Right hindlimb (tissue), 1 donor: Measurements from ENCODE around the gene SASS6.

Experiments used
- DNase-seq: peaks from one replicate; pipeline ENCODE4 v3.0.0-alpha.2; 2018

The SASS6 gene

GRCh38 chr1:100132566-100133477 is at the start of gene SASS6, which contains the start of gene TRMT13:
Gene SASS6 (minus strand): TSS chr1:100132930. CDS start chr1:100132814, 116 bp downstream.
Gene TRMT13 (plus strand): TSS chr1:100133163. CDS start chr1:100133169, 6 bp downstream.
- DNase-seq: peak; percentile 98

GRCh38 chr1:100178091-100178490 is 45.4 kb upstream of the SASS6 start, which contains the start of gene LRRC39:
Gene LRRC39 (minus strand): TSS chr1:100178256. CDS start chr1:100168516, 9,740 bp downstream.
- no peak for DNase-seq

GRCh38 chr1:100177295-100178041 is 44.7 kb upstream of the SASS6 start:
- DNase-seq: no peak

- no peak for DNase-seq
Observed at GRCh38 chr1:100168051-100168450, 35.3 kb upstream of the SASS6 start.

GRCh38 chr1:100164702-100165101 is 32.0 kb upstream of the SASS6 start:
- DNase-seq: no peak

- DNase-seq: no peak
Observed at GRCh38 chr1:100164216-100164615, 31.5 kb upstream of the SASS6 start.

- no peak for DNase-seq
Observed at GRCh38 chr1:100162881-100163280, 30.2 kb upstream of the SASS6 start.

GRCh38 chr1:100152271-100152670 is 19.5 kb upstream of the SASS6 start:
- DNase-seq: no peak

GRCh38 chr1:100151679-100152078 is 18.9 kb upstream of the SASS6 start:
- DNase-seq: no peak

GRCh38 chr1:100147875-100148274 is 15.1 kb upstream of the SASS6 start:
- no peak for DNase-seq

- no peak for DNase-seq
Observed at GRCh38 chr1:100146958-100147357, 14.2 kb upstream of the SASS6 start.

- DNase-seq: no peak
Observed at GRCh38 chr1:100145116-100145515, 12.4 kb upstream of the SASS6 start.

GRCh38 chr1:100142343-100142742 is 9.6 kb upstream of the SASS6 start:
- DNase-seq: no peak

GRCh38 chr1:100141192-100141591 is 8.5 kb upstream of the SASS6 start:
- no peak for DNase-seq

GRCh38 chr1:100137602-100138001 is 4.9 kb upstream of the SASS6 start:
- DNase-seq: no peak

GRCh38 chr1:100134872-100135271 is 2.1 kb upstream of the SASS6 start:
- no peak for DNase-seq

- DNase-seq: no peak
Observed at GRCh38 chr1:100131623-100132022, 1.1 kb downstream of the SASS6 start.

- DNase-seq: no peak
Observed at GRCh38 chr1:100130552-100131077, 2.1 kb downstream of the SASS6 start.

- no peak for DNase-seq
Observed at GRCh38 chr1:100127226-100127625, 5.5 kb downstream of the SASS6 start.

- DNase-seq: no peak
Observed at GRCh38 chr1:100122177-100122576, 10.6 kb downstream of the SASS6 start.

- DNase-seq: no peak
Observed at GRCh38 chr1:100115524-100115923, 17.2 kb downstream of the SASS6 start.

- DNase-seq: no peak
Observed at GRCh38 chr1:100109554-100110066, 23.1 kb downstream of the SASS6 start.

- DNase-seq: no peak
Observed at GRCh38 chr1:100107696-100108095, 25.0 kb downstream of the SASS6 start.
